Body of pancreas (tissue), 4 donors: Measurements from ENCODE around the gene ASCC3.

Experiments used
- POLR2A ChIP-seq, 3 donors: fragments of 450-650 bp; IDR thresholded peaks; one replicate each; pipeline ENCODE4 v1.6.1; 2016; ENCODE audit warnings: antibody characterized with exemption in 3 of 3, mild to moderate bottlenecking in 2 of 3
- TF ChIP-seq, protein P1 (sequence below), 7 experiments: fragments of 450-650 bp in 4 of 7; fragments of 200-600 bp in 3 of 7; sonication (generic) in 3 of 7; IDR thresholded peaks; one replicate each; pipeline ENCODE4 v1.5.1; 2016 to 2019; ENCODE audit warnings: antibody characterized with exemption in 7 of 7

DNA sequence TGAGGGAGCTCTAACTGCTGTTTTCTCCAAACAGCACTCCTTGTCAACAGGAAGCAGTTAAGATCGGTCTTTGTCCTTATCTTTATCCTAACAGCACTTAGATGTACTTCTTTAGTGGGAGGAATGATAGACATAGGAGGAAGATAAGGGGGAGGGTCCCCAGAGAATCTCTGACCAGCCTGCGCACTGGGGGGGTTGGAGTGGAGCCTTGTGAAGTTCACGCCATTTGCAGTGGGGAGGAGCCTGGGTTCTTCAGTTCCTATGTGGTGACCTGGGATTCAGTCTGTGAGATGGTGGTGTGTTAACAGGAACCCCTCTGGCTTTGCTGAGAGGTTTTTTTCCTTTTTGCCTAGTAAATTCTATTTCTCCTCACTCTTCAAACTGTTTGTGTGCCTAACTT is 18.1 kb upstream of the ASCC3 start:
- TF ChIP-seq, protein P1, sequence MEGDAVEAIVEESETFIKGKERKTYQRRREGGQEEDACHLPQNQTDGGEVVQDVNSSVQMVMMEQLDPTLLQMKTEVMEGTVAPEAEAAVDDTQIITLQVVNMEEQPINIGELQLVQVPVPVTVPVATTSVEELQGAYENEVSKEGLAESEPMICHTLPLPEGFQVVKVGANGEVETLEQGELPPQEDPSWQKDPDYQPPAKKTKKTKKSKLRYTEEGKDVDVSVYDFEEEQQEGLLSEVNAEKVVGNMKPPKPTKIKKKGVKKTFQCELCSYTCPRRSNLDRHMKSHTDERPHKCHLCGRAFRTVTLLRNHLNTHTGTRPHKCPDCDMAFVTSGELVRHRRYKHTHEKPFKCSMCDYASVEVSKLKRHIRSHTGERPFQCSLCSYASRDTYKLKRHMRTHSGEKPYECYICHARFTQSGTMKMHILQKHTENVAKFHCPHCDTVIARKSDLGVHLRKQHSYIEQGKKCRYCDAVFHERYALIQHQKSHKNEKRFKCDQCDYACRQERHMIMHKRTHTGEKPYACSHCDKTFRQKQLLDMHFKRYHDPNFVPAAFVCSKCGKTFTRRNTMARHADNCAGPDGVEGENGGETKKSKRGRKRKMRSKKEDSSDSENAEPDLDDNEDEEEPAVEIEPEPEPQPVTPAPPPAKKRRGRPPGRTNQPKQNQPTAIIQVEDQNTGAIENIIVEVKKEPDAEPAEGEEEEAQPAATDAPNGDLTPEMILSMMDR (IDR thresholded peaks at IDR 0.05), result no peak
- TF ChIP-seq POLR2A (IDR thresholded peaks at IDR 0.05), result no peak
